Mesenchymal stem cell (in vitro differentiated cells and primary cell): ENCODE data around the gene FOXO6.

Experiments
- DNase-seq: peaks from one replicate; pipeline ENCODE4 v3.0.0-alpha.2; 2013
- H2AFZ ChIP-seq: one replicate; pipeline ENCODE4 v1.6.1; 2013; ENCODE audit warnings: low read depth, mild to moderate bottlenecking, control low read depth, inconsistent platforms, low read length, moderate library complexity
- H2AK5ac ChIP-seq: 2 replicates; pipeline ENCODE4 v1.6.1; 2013; ENCODE audit warnings: low read length, moderate library complexity, mild to moderate bottlenecking, inconsistent platforms; ENCODE audit not compliant: severe bottlenecking
- H2BK120ac ChIP-seq: one replicate; pipeline ENCODE4 v1.6.1; 2013; ENCODE audit warnings: low read depth, mild to moderate bottlenecking, inconsistent platforms, low read length, moderate library complexity
- H2BK12ac ChIP-seq, 2 experiments: one replicate each; pipeline ENCODE4 v1.6.1; 2013; ENCODE audit warnings: inconsistent platforms in 2 of 2, low read length in 2 of 2, mild to moderate bottlenecking in 2 of 2, moderate library complexity in 2 of 2, control low read depth in 1 of 2
- H2BK15ac ChIP-seq: one replicate; pipeline ENCODE4 v1.6.1; 2013; ENCODE audit warnings: mild to moderate bottlenecking, low read depth, inconsistent platforms; ENCODE audit not compliant: poor library complexity, severe bottlenecking
- H2BK5ac ChIP-seq: 2 replicates; pipeline ENCODE4 v1.6.1; 2013; ENCODE audit warnings: low read depth, mild to moderate bottlenecking, low read length, control low read depth, inconsistent platforms; ENCODE audit not compliant: poor library complexity, severe bottlenecking
- H3K14ac ChIP-seq, 2 experiments: one replicate each; pipeline ENCODE4 v1.6.1; 2013; ENCODE audit warnings: inconsistent platforms in 2 of 2, low read length in 2 of 2, control low read depth in 1 of 2, mild to moderate bottlenecking in 1 of 2, moderate library complexity in 1 of 2
- H3K18ac ChIP-seq, 2 experiments: one replicate each; pipeline ENCODE4 v1.6.1; 2013; ENCODE audit warnings: inconsistent platforms in 2 of 2, low read length in 2 of 2, control low read depth in 1 of 2, low read depth in 1 of 2, mild to moderate bottlenecking in 1 of 2
- H3K23ac ChIP-seq, 2 experiments: one replicate each; pipeline ENCODE4 v1.6.1; 2013; ENCODE audit warnings: inconsistent platforms in 2 of 2, low read length in 2 of 2, mild to moderate bottlenecking in 2 of 2, moderate library complexity in 2 of 2, control low read depth in 1 of 2
- H3K27ac ChIP-seq: 2 replicates; pipeline ENCODE4 v1.5.1; 2013; ENCODE audit warnings: mild to moderate bottlenecking, moderate library complexity, low read length, control low read depth, inconsistent platforms; ENCODE audit not compliant: poor library complexity, severe bottlenecking
- H3K27me3 ChIP-seq, 2 experiments: 2 replicates each; pipeline versions ENCODE4 v1.6.1 to v1.7.0; 2013; ENCODE audit warnings: low read length in 2 of 2, mild to moderate bottlenecking in 2 of 2, moderate library complexity in 2 of 2, control low read depth in 1 of 2, inconsistent platforms in 1 of 2; ENCODE audit not compliant: control insufficient read depth in 1 of 2, insufficient read depth in 1 of 2
- H3K36me3 ChIP-seq, 2 experiments: 2 replicates each; pipeline versions ENCODE4 v1.6.1 to v1.7.0; 2013; ENCODE audit warnings: low read length in 2 of 2, control low read depth in 1 of 2, inconsistent platforms in 1 of 2, low read depth in 1 of 2, mild to moderate bottlenecking in 1 of 2; ENCODE audit not compliant: insufficient read depth in 2 of 2, control insufficient read depth in 1 of 2
- H3K4ac ChIP-seq, 2 experiments: one replicate each; pipeline ENCODE4 v1.6.1; 2013; ENCODE audit warnings: inconsistent platforms in 2 of 2, low read length in 2 of 2, mild to moderate bottlenecking in 2 of 2, moderate library complexity in 2 of 2, control low read depth in 1 of 2, low read depth in 1 of 2
- H3K4me1 ChIP-seq: 2 replicates; pipeline ENCODE4 v1.6.1; 2013; ENCODE audit warnings: low read depth, low read length, control low read depth; ENCODE audit not compliant: control insufficient read depth, insufficient read depth
- H3K4me2 ChIP-seq: 2 replicates; pipeline ENCODE4 v1.6.1; 2013; ENCODE audit warnings: low read length, mild to moderate bottlenecking, inconsistent platforms; ENCODE audit not compliant: poor library complexity, severe bottlenecking
- H3K4me3 ChIP-seq, 2 experiments: 2 replicates each; pipeline versions ENCODE4 v1.5.1 to v1.7.0; 2013; ENCODE audit warnings: low read length in 2 of 2, mild to moderate bottlenecking in 2 of 2, control low read depth in 1 of 2, low read depth in 1 of 2; ENCODE audit not compliant: insufficient read depth in 1 of 2
- H3K79me1 ChIP-seq: replicated peaks from 2 replicates; pipeline ENCODE4 v1.6.1; 2013; ENCODE audit warnings: mild to moderate bottlenecking, control low read depth, low read length, inconsistent platforms; ENCODE audit not compliant: poor library complexity, severe bottlenecking
- H3K9ac ChIP-seq: 2 replicates; pipeline ENCODE4 v1.7.0; 2013; ENCODE audit warnings: mild to moderate bottlenecking, low read length, moderate library complexity
- H3K9me3 ChIP-seq: 2 replicates; pipeline ENCODE4 v1.7.0; 2013; ENCODE audit warnings: mild to moderate bottlenecking, low read length; ENCODE audit not compliant: control insufficient read depth
- H4K8ac ChIP-seq: one replicate; pipeline ENCODE4 v1.6.1; 2013; ENCODE audit warnings: inconsistent platforms, mild to moderate bottlenecking, low read length, moderate library complexity
- H4K91ac ChIP-seq: one replicate; pipeline ENCODE4 v1.6.1; 2013; ENCODE audit warnings: mild to moderate bottlenecking, low read length, inconsistent platforms
- WGBS: methylation state at CpG from one replicate; pipeline ENCODE4 v1.1.7; 2013; ENCODE audit warnings: mixed read lengths; 5-methylcytosine and 5-hydroxymethylcytosine counted together

FOXO6 gene

DNA sequence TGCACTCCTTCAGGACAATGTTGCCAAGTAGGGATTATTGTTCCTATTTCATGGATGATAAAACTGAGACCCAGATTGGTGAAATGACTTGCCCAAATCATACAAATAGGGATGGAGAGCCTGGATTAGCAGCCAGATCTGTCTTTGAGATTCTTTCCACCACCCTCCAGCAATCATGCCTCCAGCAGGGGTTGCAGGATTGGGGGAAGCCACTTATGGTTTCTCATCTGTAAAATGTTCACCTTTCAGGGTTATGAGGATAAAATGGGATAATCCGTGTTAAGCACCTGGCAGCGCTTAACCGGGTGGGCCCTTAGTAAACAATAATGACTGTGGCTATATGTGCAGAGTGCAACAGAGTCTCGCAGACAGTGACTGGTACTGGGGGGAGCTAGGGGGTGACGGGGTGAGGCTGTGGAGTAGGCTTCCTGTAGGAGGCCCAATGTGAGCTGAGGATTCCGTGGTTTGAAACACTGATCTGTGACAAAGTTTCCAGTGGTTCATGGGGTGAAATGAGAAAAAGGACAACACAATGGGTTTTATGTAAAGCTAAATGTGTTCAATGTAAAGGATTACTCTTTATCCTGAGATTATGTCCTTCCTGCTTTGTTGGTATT is 33.7 kb upstream of the FOXO6 start:
- no peak overlapping the region for H3K18ac ChIP-seq
- no peak for DNase-seq
- H3K4me1 ChIP-seq: no peaks in the 10 kb centered on the region
- H2BK15ac ChIP-seq: no peak overlapping the region
- H2BK120ac ChIP-seq: no peak overlapping the region
- H2BK5ac ChIP-seq: no peak overlapping the region
- H3K23ac ChIP-seq: no peak overlapping the region
- H3K27me3 ChIP-seq: peaks cover 8 to 40% of the 10 kb centered on the region in 2 experiments
- H4K91ac ChIP-seq: no peak overlapping the region
- no peak overlapping the region for H3K4me3 ChIP-seq
- no peak overlapping the region for H3K14ac ChIP-seq
- H3K9me3 ChIP-seq: no peaks in the 10 kb centered on the region
- peaks cover 0 to 2% of the 10 kb centered on the region in 2 experiments for H3K36me3 ChIP-seq
- H2BK12ac ChIP-seq: no peak overlapping the region
- no peak overlapping the region for H3K27ac ChIP-seq
- H3K79me1 ChIP-seq: no peaks in the 10 kb centered on the region
- no peak overlapping the region for H2AFZ ChIP-seq
- H3K9ac ChIP-seq: no peak overlapping the region
- no peak overlapping the region for H4K8ac ChIP-seq
- H3K4me2 ChIP-seq: no peak overlapping the region
- WGBS: 80% methylated on average over 6 of the region's 6 CpGs
- no peak overlapping the region for H2AK5ac ChIP-seq
- no peak overlapping the region for H3K4ac ChIP-seq

DNA sequence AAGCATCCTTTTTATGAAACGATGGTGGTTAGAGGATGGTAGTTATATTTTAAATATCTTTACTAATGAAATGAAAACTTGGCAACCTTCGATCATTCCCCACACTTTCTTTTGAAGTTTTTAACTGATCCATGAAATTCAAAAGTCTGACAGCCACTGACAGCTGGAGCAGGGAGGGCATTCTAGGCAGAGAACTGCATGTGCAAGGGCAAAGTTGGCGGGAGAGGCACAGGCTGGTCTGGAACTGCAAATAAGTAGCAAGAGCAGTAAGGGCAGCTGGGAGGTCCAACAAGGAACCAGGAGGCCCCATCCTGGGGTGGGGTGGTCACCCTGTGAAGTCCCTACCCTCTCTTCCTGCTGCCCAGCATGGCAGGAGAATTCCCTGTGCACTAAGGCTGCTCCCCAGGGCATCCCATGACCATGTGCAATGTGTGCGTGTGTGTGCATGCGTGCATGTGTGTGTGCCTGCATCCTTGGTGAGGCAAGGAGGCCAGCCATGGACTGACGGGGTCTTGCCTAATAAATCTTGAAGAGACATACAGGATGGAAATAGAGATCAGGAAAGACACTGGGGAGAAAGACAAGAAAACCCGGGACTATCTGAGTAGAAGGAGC is 33.1 kb upstream of the FOXO6 start:
- no peak overlapping the region for H3K27ac ChIP-seq
- WGBS: 90% methylated on average over 5 of the region's 7 CpGs
- no peak overlapping the region for H3K4me2 ChIP-seq
- peaks cover 8 to 40% of the 10 kb centered on the region in 2 experiments for H3K27me3 ChIP-seq
- H3K18ac ChIP-seq: no peak overlapping the region
- no peak overlapping the region for H3K9ac ChIP-seq
- no peak overlapping the region for H2BK5ac ChIP-seq
- H3K9me3 ChIP-seq: peaks cover 1% of the 10 kb centered on the region
- H3K4me1 ChIP-seq: no peaks in the 10 kb centered on the region
- no peak overlapping the region for H2BK12ac ChIP-seq
- H3K14ac ChIP-seq: no peak overlapping the region
- H3K4ac ChIP-seq: no peak overlapping the region
- H3K4me3 ChIP-seq: no peak overlapping the region
- no peak for DNase-seq
- no peak overlapping the region for H4K91ac ChIP-seq
- H2AK5ac ChIP-seq: no peak overlapping the region
- no peak overlapping the region for H2BK15ac ChIP-seq
- no peak overlapping the region for H2BK120ac ChIP-seq
- H3K23ac ChIP-seq: no peak overlapping the region
- H2AFZ ChIP-seq: no peak overlapping the region
- no peaks in the 10 kb centered on the region for H3K79me1 ChIP-seq
- peaks cover 0 to 2% of the 10 kb centered on the region in 2 experiments for H3K36me3 ChIP-seq
- no peak overlapping the region for H4K8ac ChIP-seq

GRCh38 chr1:41328780-41329640 is 32.2 kb upstream of the FOXO6 start:
- Histone ChIP-seq H3K14ac (no peak overlapping the region), H2AFZ (no peak overlapping the region), H3K18ac (no peak overlapping the region), H3K79me1 (no peaks in the 10 kb centered on the region), H2BK120ac (no peak overlapping the region), H3K9ac (no peak overlapping the region), H3K4ac (no peak overlapping the region), H2BK15ac (no peak overlapping the region), H3K4me1 (no peaks in the 10 kb centered on the region), H3K4me3 (no peak overlapping the region), H2BK5ac (no peak overlapping the region), H4K91ac (no peak overlapping the region), H3K27ac (no peak overlapping the region), H3K4me2 (no peak overlapping the region), H2AK5ac (no peak overlapping the region), H4K8ac (no peak overlapping the region), H3K36me3 (peaks cover 0 to 2% of the 10 kb centered on the region in 2 experiments), H2BK12ac (no peak overlapping the region), H3K23ac (peak overlapping the region in 1 of 2 experiments; percentile 49), H3K9me3 (peaks cover 6% of the 10 kb centered on the region), H3K27me3 (peaks cover 8 to 39% of the 10 kb centered on the region in 2 experiments)
- 94% methylated on average over 5 of the region's 6 CpGs for WGBS
- no peak for DNase-seq
